Astrocyte (in vitro differentiated cells and primary cell): ENCODE data around the gene EDIL3. TPM values are rescaled to one million over a fixed set of nuclear protein-coding genes. Genes with fewer than 3 reads are reported as not detected.

Source experiments
- DNase-seq: peaks from one replicate; pipeline ENCODE4 v3.0.0-alpha.2; 2010; ENCODE audit warnings: low read depth
- FAIRE-seq: peaks from 2 replicates; lab custom pipeline; 2011; peaks lifted over from hg19 to GRCh38; lab: Jason Lieb, UNC
- H2AFZ ChIP-seq: 2 replicates; pipeline ENCODE4 v1.6.0; 2012; ENCODE audit warnings: low read depth, low read length, inconsistent platforms
- H3K27ac ChIP-seq: 2 replicates; pipeline ENCODE4 v1.5.1; 2011; ENCODE audit warnings: low read depth, low read length, inconsistent platforms
- H3K27me3 ChIP-seq: 2 replicates; pipeline ENCODE4 v1.6.0; 2011; ENCODE audit warnings: low read length, inconsistent platforms; ENCODE audit not compliant: insufficient read depth
- H3K36me3 ChIP-seq: 2 replicates; pipeline ENCODE4 v1.5.1; 2011; ENCODE audit warnings: low read length, inconsistent platforms; ENCODE audit not compliant: insufficient read depth
- H3K4me1 ChIP-seq: 2 replicates; pipeline ENCODE4 v1.5.1; 2011; ENCODE audit warnings: low read length, inconsistent platforms; ENCODE audit not compliant: insufficient read depth
- H3K4me2 ChIP-seq: 2 replicates; pipeline ENCODE4 v1.6.0; 2012; ENCODE audit warnings: low read length, inconsistent platforms
- H3K4me3 ChIP-seq: 2 replicates; pipeline ENCODE4 v1.5.1; 2011; ENCODE audit warnings: low read depth, mild to moderate bottlenecking, low read length, inconsistent platforms; ENCODE audit not compliant: insufficient read depth
- H3K79me2 ChIP-seq: 2 replicates; pipeline ENCODE4 v1.6.0; 2012; ENCODE audit warnings: mild to moderate bottlenecking, low read length, inconsistent platforms; ENCODE audit not compliant: insufficient read depth
- H3K9ac ChIP-seq: 2 replicates; pipeline ENCODE4 v1.6.0; 2012; ENCODE audit warnings: mild to moderate bottlenecking, low read length, inconsistent platforms
- H3K9me3 ChIP-seq: 2 replicates; pipeline ENCODE4 v1.5.1; 2012; ENCODE audit warnings: low read depth, mild to moderate bottlenecking, low read length, inconsistent platforms; ENCODE audit not compliant: insufficient read depth
- H4K20me1 ChIP-seq: 2 replicates; pipeline ENCODE4 v1.6.0; 2012; ENCODE audit warnings: low read length, inconsistent platforms; ENCODE audit not compliant: insufficient read depth
- H3K27ac Mint-ChIP-seq: one replicate; pipeline ENCODE4 v1.8.0; 2021; ENCODE audit warnings: mild to moderate bottlenecking, mixed read lengths; ENCODE audit not compliant: unreplicated experiment
- H3K27me3 Mint-ChIP-seq: one replicate; pipeline ENCODE4 v1.8.0; 2021; ENCODE audit warnings: low read depth, mixed read lengths; ENCODE audit not compliant: unreplicated experiment
- H3K36me3 Mint-ChIP-seq: one replicate; pipeline ENCODE4 v1.8.0; 2021; ENCODE audit warnings: low read depth, mixed read lengths; ENCODE audit not compliant: unreplicated experiment
- H3K4me1 Mint-ChIP-seq: one replicate; pipeline ENCODE4 v1.8.0; 2021; ENCODE audit warnings: low read depth, mixed read lengths; ENCODE audit not compliant: unreplicated experiment
- H3K4me3 Mint-ChIP-seq: one replicate; pipeline ENCODE4 v1.8.0; 2021; ENCODE audit warnings: mild to moderate bottlenecking, moderate library complexity, mixed read lengths; ENCODE audit not compliant: unreplicated experiment
- H3K9me3 Mint-ChIP-seq: one replicate; pipeline ENCODE4 v1.8.0; 2021; ENCODE audit warnings: mild to moderate bottlenecking, mixed read lengths; ENCODE audit not compliant: unreplicated experiment
- EZH2 ChIP-seq: IDR thresholded peaks from 2 replicates; pipeline ENCODE4 v1.6.1; 2012; ENCODE audit warnings: mild to moderate bottlenecking, low read length, inconsistent platforms; ENCODE audit not compliant: insufficient read depth
- total RNA-seq: library from RNA; stranded (reverse); gene quantifications from 2 replicates; pipeline ENCODE4 v1.2.1, GENCODE V29; 2021
- TF ChIP-seq, protein P1 (sequence below): IDR thresholded peaks from 2 replicates; pipeline ENCODE4 v1.5.1; 2011; ENCODE audit warnings: low read depth, mild to moderate bottlenecking, inconsistent platforms, low read length, moderate library complexity; ENCODE audit not compliant: insufficient read depth

Gene EDIL3
- total RNA-seq, 1 donor from 2014 or later: 226 TPM

DNA sequence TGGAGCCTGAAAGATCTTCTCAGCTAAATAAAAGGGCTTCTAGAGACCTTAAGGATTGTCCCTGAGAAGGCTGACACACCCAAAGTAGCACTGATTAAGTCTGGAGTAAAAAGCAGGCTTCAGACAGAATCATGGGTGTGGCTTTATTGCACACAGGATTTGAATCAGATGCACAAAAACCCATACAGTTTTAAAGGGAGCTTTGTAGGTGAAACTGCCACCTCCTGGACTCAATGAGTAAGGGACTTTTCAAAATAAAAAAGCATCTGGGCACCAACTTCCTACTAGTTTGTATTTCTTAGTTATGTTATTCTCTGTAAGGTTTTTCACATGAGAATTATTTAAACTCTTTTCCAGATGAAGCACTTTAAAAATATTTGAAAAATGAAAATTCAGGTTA, 129.4 kb downstream of the EDIL3 start:
- Mint-ChIP-seq H3K27ac (no peak overlapping the region), H3K27me3 (no peaks in the 10 kb centered on the region), H3K4me3 (no peak overlapping the region), H3K9me3 (no peaks in the 10 kb centered on the region), H3K4me1 (peaks cover 16% of the 10 kb centered on the region), H3K36me3 (peaks cover 4% of the 10 kb centered on the region)
- Histone ChIP-seq H3K36me3 (no peaks in the 10 kb centered on the region), H3K4me2 (no peak overlapping the region), H3K27ac (no peak overlapping the region), H3K27me3 (no peaks in the 10 kb centered on the region), H3K9me3 (no peaks in the 10 kb centered on the region), H4K20me1 (peaks cover 22% of the 10 kb centered on the region), H2AFZ (no peak overlapping the region), H3K9ac (peak overlapping the region; percentile 10), H3K4me3 (no peak overlapping the region), H3K4me1 (peaks cover 9% of the 10 kb centered on the region), H3K79me2 (peaks cover 38% of the 10 kb centered on the region)
- no peak for FAIRE-seq
- peak; percentile 24 for DNase-seq
- TF ChIP-seq, protein P1, sequence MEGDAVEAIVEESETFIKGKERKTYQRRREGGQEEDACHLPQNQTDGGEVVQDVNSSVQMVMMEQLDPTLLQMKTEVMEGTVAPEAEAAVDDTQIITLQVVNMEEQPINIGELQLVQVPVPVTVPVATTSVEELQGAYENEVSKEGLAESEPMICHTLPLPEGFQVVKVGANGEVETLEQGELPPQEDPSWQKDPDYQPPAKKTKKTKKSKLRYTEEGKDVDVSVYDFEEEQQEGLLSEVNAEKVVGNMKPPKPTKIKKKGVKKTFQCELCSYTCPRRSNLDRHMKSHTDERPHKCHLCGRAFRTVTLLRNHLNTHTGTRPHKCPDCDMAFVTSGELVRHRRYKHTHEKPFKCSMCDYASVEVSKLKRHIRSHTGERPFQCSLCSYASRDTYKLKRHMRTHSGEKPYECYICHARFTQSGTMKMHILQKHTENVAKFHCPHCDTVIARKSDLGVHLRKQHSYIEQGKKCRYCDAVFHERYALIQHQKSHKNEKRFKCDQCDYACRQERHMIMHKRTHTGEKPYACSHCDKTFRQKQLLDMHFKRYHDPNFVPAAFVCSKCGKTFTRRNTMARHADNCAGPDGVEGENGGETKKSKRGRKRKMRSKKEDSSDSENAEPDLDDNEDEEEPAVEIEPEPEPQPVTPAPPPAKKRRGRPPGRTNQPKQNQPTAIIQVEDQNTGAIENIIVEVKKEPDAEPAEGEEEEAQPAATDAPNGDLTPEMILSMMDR: peak; percentile 15
- TF ChIP-seq EZH2: no peak

DNA sequence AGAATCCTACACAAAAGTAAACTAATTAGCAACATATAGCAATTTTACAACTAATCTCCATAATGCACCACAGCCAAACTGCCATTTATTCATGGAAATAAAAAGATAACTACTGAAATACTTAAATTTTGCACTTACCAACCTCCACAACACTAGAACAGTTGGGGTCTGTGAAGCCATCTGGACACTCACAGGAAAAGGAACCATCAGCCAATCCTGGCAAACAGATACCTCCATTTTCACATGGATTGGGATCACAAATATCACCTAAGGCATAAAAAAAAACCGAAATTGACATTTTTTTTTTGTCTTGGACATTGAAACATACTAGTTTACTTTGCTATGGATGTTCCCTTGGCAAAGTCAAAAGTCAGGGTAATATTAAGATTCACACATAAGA, 130.7 kb downstream of the EDIL3 start:
- Histone ChIP-seq H2AFZ (no peak overlapping the region), H3K27ac (no peak overlapping the region), H3K4me1 (peaks cover 15% of the 10 kb centered on the region), H3K4me2 (no peak overlapping the region), H4K20me1 (peaks cover 8% of the 10 kb centered on the region), H3K79me2 (peaks cover 30% of the 10 kb centered on the region), H3K9me3 (no peaks in the 10 kb centered on the region), H3K27me3 (no peaks in the 10 kb centered on the region), H3K4me3 (no peak overlapping the region), H3K36me3 (no peaks in the 10 kb centered on the region), H3K9ac (no peak overlapping the region)
- Mint-ChIP-seq H3K9me3 (no peaks in the 10 kb centered on the region), H3K27ac (no peak overlapping the region), H3K36me3 (peaks cover 4% of the 10 kb centered on the region), H3K4me1 (peaks cover 18% of the 10 kb centered on the region), H3K4me3 (no peak overlapping the region), H3K27me3 (no peaks in the 10 kb centered on the region)
- FAIRE-seq: no peak
- TF ChIP-seq EZH2: no peak
- TF ChIP-seq, protein P1: no peak
- DNase-seq: no peak

DNA sequence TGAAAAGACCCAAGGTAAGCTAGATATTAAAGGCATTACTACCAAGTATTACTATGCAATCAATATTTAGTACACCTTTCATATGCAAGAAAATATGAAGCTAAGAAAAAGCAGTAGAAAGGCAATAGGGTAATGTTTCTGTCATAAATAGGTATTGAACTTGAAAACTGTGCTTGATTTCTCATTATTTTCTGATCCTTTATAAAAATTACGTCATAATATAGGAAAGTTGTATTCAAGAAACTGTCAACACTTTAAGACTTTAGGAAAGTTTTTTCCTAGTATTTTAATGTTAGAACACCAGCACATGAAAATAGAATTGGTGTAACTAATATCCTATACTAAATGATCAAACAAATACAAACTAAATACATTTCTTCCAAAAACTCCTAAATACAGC, 133.2 kb downstream of the EDIL3 start:
- Mint-ChIP-seq H3K4me3 (no peak overlapping the region), H3K27ac (no peak overlapping the region), H3K36me3 (peaks cover 3% of the 10 kb centered on the region), H3K27me3 (no peaks in the 10 kb centered on the region), H3K4me1 (peaks cover 19% of the 10 kb centered on the region), H3K9me3 (no peaks in the 10 kb centered on the region)
- no peak for TF ChIP-seq EZH2
- TF ChIP-seq, protein P1: no peak
- DNase-seq (no peak), FAIRE-seq (no peak)
- H4K20me1 ChIP-seq: no peaks in the 10 kb centered on the region
- H3K9me3 ChIP-seq: no peaks in the 10 kb centered on the region
- no peak overlapping the region for H2AFZ ChIP-seq
- no peak overlapping the region for H3K9ac ChIP-seq
- no peak overlapping the region for H3K27ac ChIP-seq
- H3K27me3 ChIP-seq: no peaks in the 10 kb centered on the region
- no peak overlapping the region for H3K4me3 ChIP-seq
- peaks cover 15% of the 10 kb centered on the region for H3K4me1 ChIP-seq
- H3K79me2 ChIP-seq: peaks cover 27% of the 10 kb centered on the region
- H3K4me2 ChIP-seq: no peak overlapping the region
- H3K36me3 ChIP-seq: no peaks in the 10 kb centered on the region
